HL-60 (cell line): ENCODE data around the gene MYL12B.

Experiments
- CTCF ChIP-seq: IDR thresholded peaks from one replicate; pipeline ENCODE4 v1.5.1; 2011; ENCODE audit warnings: low read length, control low read depth, inconsistent platforms; ENCODE audit not compliant: insufficient read depth
- GABPA ChIP-seq: IDR thresholded peaks from 2 replicates; pipeline ENCODE4 v1.6.1; 2012; ENCODE audit warnings: low read depth
- POLR2AphosphoS5 ChIP-seq: IDR thresholded peaks from 2 replicates; pipeline ENCODE4 v1.6.1; 2012; ENCODE audit warnings: low read depth
- REST ChIP-seq: IDR thresholded peaks from 2 replicates; pipeline ENCODE4 v1.6.1; 2012; ENCODE audit warnings: low read depth; ENCODE audit not compliant: insufficient replicate concordance

- no peak for TF ChIP-seq CTCF
- no peak for TF ChIP-seq REST
- no peak for TF ChIP-seq POLR2AphosphoS5
- TF ChIP-seq GABPA: no peak
These were observed 48.5 kb upstream of the MYL12B start for GRCh38 chr18:3213300-3214059.
